Prostate gland (tissue), 2 donors: Measurements from ENCODE around the gene PWWP2B. TPM values are rescaled to one million over a fixed set of nuclear protein-coding genes. Genes with fewer than 3 reads are reported as not detected.
A peak's percentile ranks its signal among the peaks of the same experiment; 100 is the strongest.

Experiments used
- DNase-seq: peaks from one replicate; pipeline ENCODE4 v3.0.0-alpha.2; 2019; ENCODE audit warnings: low spot score
- H3K27ac ChIP-seq, 2 donors: fragments of 200-600 bp; sonication (generic); 2 replicates each; pipeline ENCODE4 v1.5.1; 2017 to 2019
- H3K27me3 ChIP-seq: fragments of 200-600 bp; sonication (generic); replicated peaks from 2 replicates; pipeline ENCODE4 v1.5.1; 2019; ENCODE audit not compliant: insufficient read depth
- H3K36me3 ChIP-seq, 2 donors: fragments of 200-600 bp; sonication (generic); 1 replicate in 1 of 2; 2 replicates in 1 of 2; pipeline versions ENCODE4 v1.5.1 to v1.8.1; 2017 to 2019
- H3K4me1 ChIP-seq: fragments of 200-600 bp; sonication (generic); replicated peaks from 2 replicates; pipeline ENCODE4 v1.5.1; 2019
- H3K4me3 ChIP-seq, 2 donors: fragments of 200-600 bp; sonication (generic); 2 replicates each; pipeline ENCODE4 v1.5.1; 2017 to 2019
- H3K9me3 ChIP-seq: fragments of 200-600 bp; sonication (generic); 2 replicates; pipeline ENCODE4 v1.5.1; 2017
- POLR2A ChIP-seq: fragments of 450-650 bp; IDR thresholded peaks from one replicate; pipeline ENCODE4 v1.6.1; 2016; ENCODE audit warnings: antibody characterized with exemption, mild to moderate bottlenecking
- POLR2AphosphoS5 ChIP-seq: sonication (generic); formaldehyde crosslinking; IDR thresholded peaks from one replicate; pipeline ENCODE4 v1.6.1; 2017; ENCODE audit warnings: antibody characterized with exemption
- WGBS: methylation state at CpG from one replicate; pipeline ENCODE4 v1.1.5; 2018; 5-methylcytosine and 5-hydroxymethylcytosine counted together
- intact Hi-C: fragments of 100-400 bp; cut with DNase I; formaldehyde crosslinking; loops from one replicate; pipeline ENCODE4 v1.14.2; 2022
- total RNA-seq, 2 donors: library from RNA; depleted of rRNA; stranded (reverse); fragments of >200 nt; gene quantifications; one replicate each; pipeline ENCODE4 v1.1.0, GENCODE V29; 2016
- TF ChIP-seq, protein P1 (sequence below), 4 experiments: fragments of 200-600 bp in 2 of 4; fragments of 450-650 bp in 2 of 4; sonication (generic) in 2 of 4; IDR thresholded peaks; 1 replicate in 3 of 4; 2 replicates in 1 of 4; pipeline ENCODE4 v1.5.1; 2016 to 2019; ENCODE audit warnings: antibody characterized with exemption in 4 of 4, mild to moderate bottlenecking in 2 of 4, moderate library complexity in 2 of 4

PWWP2B gene
- total RNA-seq, 2 donors from 2014 or later, result 27.5 to 36.6 TPM

DNA sequence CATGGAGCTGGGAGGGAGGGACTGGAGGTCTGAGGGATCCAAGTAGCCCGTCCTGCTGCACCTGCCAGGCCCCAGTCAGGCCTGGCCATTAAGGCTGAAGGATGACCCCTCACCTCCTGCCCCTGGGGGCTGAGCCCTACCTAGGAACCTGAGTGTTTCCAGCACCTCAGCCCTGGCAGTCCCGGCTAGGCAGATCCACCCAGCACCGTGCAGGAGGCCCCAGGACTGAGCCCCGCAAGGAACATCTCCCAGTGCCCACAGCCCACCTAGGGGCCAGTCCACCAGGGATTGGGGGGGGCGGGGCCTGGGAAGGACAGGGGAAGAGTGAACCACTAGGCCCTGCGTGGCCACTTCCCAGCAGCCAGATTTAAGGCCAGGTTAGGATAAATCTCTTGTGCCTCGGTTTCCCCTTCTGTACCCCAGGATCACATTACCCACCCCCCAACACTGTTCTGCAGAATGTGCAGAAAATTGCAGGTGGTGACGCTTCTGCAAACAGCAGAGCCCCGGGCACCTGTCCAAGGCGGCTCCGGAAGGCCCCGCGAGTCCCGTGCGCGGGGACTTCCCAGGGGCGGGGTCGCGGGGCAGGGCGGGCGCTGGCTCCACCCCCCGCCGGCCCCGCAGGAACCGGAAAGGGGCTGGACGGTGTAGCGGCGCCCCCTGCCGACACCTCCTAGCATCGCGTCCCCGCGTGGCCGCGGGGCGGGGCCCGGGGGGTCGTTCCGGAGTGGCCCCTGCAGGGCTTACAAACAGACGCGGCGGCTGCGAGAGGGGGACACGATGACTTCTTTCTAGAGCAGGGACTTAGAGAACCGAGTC lies 55.9 kb downstream of the PWWP2B start:
- DNase-seq, result peak; percentile 84
- H3K27me3 ChIP-seq, result no peaks in the 10 kb centered on the region
- peaks cover 10% of the 10 kb centered on the region for H3K4me1 ChIP-seq
- H3K9me3 ChIP-seq, result no peaks in the 10 kb centered on the region
- no peaks in the 10 kb centered on the region for H3K36me3 ChIP-seq
- peak overlapping the region in 1 of 2 donors; percentile 19 for H3K27ac ChIP-seq
- intact Hi-C loops, result loop anchor here (1.0 to 2.0 kb wide), 3 partner anchors 56 to 230 kb away; partner anchors contain the start of gene PWWP2B
- 8% methylated on average over 41 of the region's 45 CpGs for WGBS
- TF ChIP-seq POLR2AphosphoS5 (peak; percentile 42), POLR2A (no peak)
- TF ChIP-seq, protein P1, sequence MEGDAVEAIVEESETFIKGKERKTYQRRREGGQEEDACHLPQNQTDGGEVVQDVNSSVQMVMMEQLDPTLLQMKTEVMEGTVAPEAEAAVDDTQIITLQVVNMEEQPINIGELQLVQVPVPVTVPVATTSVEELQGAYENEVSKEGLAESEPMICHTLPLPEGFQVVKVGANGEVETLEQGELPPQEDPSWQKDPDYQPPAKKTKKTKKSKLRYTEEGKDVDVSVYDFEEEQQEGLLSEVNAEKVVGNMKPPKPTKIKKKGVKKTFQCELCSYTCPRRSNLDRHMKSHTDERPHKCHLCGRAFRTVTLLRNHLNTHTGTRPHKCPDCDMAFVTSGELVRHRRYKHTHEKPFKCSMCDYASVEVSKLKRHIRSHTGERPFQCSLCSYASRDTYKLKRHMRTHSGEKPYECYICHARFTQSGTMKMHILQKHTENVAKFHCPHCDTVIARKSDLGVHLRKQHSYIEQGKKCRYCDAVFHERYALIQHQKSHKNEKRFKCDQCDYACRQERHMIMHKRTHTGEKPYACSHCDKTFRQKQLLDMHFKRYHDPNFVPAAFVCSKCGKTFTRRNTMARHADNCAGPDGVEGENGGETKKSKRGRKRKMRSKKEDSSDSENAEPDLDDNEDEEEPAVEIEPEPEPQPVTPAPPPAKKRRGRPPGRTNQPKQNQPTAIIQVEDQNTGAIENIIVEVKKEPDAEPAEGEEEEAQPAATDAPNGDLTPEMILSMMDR (IDR thresholded peaks at IDR 0.05), result peak; percentile 96 to 100 (median 99)
- peak overlapping the region in 1 of 2 donors; percentile 6 for H3K4me3 ChIP-seq

DNA sequence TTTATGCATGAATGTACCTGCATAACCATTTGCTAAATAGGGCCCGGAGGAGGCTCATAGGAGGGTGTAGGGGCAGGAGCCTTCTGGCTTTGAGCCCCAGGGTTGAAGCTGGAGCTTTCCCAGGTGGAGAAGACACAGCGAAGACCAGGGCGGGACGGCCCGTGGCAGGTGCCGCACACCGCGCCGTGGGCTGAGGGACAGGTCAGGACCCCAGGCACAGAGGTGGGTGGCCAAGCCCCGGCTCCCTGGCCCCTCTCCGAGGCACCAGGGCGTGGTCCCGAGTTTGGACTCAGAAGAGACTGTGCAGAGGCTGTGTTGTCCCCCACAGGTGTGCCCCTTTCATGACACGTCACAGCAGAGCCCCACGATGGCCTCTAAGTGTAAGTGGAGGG lies 56.5 kb downstream of the PWWP2B start:
- intact Hi-C loops, result loop anchor here (1.0 to 2.0 kb wide), 3 partner anchors 57 to 231 kb away; partner anchors contain the start of gene PWWP2B
- Histone ChIP-seq H3K36me3 (no peaks in the 10 kb centered on the region), H3K27ac (no peak overlapping the region), H3K4me3 (peak overlapping the region in 1 of 2 donors; percentile 6), H3K27me3 (no peaks in the 10 kb centered on the region), H3K9me3 (no peaks in the 10 kb centered on the region), H3K4me1 (peaks cover 8% of the 10 kb centered on the region)
- DNase-seq, result no peak
- WGBS, result 51% methylated on average over 15 of the region's 15 CpGs
- TF ChIP-seq POLR2AphosphoS5 (no peak), POLR2A (no peak)
- TF ChIP-seq, protein P1 (IDR thresholded peaks at IDR 0.05), result no peak

GRCh38 chr10:132454296-132455198 lies 57.5 kb downstream of the PWWP2B start:
- Histone ChIP-seq H3K27ac (no peak overlapping the region), H3K27me3 (no peaks in the 10 kb centered on the region), H3K36me3 (no peaks in the 10 kb centered on the region), H3K4me3 (no peak overlapping the region), H3K4me1 (peaks cover 8% of the 10 kb centered on the region), H3K9me3 (no peaks in the 10 kb centered on the region)
- WGBS, result 95% methylated on average over 27 of the region's 30 CpGs
- DNase-seq, result no peak
- TF ChIP-seq, protein P1 (IDR thresholded peaks at IDR 0.05), result no peak
- TF ChIP-seq POLR2AphosphoS5 (no peak), POLR2A (no peak)
- intact Hi-C loops, result no loop called here

GRCh38 chr10:132455441-132455971 lies 58.5 kb downstream of the PWWP2B start:
- no peak for TF ChIP-seq POLR2A
- no peak for TF ChIP-seq POLR2AphosphoS5
- TF ChIP-seq, protein P1 (IDR thresholded peaks at IDR 0.05), result no peak
- intact Hi-C loops, result no loop called here
- Histone ChIP-seq H3K27ac (no peak overlapping the region), H3K4me3 (no peak overlapping the region), H3K9me3 (no peaks in the 10 kb centered on the region), H3K36me3 (no peaks in the 10 kb centered on the region), H3K4me1 (peaks cover 8% of the 10 kb centered on the region), H3K27me3 (no peaks in the 10 kb centered on the region)
- no peak for DNase-seq
- WGBS, result 64% methylated on average over 19 of the region's 19 CpGs
